Measurements from ENCODE around the gene PHF11.

- TF ChIP-seq, protein P1, sequence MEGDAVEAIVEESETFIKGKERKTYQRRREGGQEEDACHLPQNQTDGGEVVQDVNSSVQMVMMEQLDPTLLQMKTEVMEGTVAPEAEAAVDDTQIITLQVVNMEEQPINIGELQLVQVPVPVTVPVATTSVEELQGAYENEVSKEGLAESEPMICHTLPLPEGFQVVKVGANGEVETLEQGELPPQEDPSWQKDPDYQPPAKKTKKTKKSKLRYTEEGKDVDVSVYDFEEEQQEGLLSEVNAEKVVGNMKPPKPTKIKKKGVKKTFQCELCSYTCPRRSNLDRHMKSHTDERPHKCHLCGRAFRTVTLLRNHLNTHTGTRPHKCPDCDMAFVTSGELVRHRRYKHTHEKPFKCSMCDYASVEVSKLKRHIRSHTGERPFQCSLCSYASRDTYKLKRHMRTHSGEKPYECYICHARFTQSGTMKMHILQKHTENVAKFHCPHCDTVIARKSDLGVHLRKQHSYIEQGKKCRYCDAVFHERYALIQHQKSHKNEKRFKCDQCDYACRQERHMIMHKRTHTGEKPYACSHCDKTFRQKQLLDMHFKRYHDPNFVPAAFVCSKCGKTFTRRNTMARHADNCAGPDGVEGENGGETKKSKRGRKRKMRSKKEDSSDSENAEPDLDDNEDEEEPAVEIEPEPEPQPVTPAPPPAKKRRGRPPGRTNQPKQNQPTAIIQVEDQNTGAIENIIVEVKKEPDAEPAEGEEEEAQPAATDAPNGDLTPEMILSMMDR (IDR thresholded peaks at IDR 0.05; ENCODE audit: low read depth, low read length), result no peak
- no peak for TF ChIP-seq EZH2phosphoT487 (IDR thresholded peaks at IDR 0.05; ENCODE audit: low read depth)
These were observed 42.9 kb upstream of the PHF11 start for GRCh38 chr13:49452725-49453457.
